Loucy (cell line): Measurements from ENCODE around the gene STN1.

Experiments
- H2AFZ ChIP-seq: fragments of 200-600 bp; sonication (generic); 2 replicates; pipeline ENCODE4 v1.6.0; 2016; ENCODE audit warnings: antibody characterized with exemption, mild to moderate bottlenecking, low read length, moderate library complexity
- H3F3A ChIP-seq: fragments of 200-600 bp; 2 replicates; pipeline ENCODE4 v1.6.0; 2016; ENCODE audit warnings: antibody characterized with exemption, low read depth, mild to moderate bottlenecking
- H3K27me3 ChIP-seq: fragments of 200-600 bp; sonication (generic); 2 replicates; pipeline ENCODE4 v1.6.1; 2014; ENCODE audit warnings: low read length, mild to moderate bottlenecking; ENCODE audit not compliant: insufficient read depth, poor library complexity, severe bottlenecking
- H3K36me3 ChIP-seq: fragments of 200-600 bp; sonication (generic); 2 replicates; pipeline ENCODE4 v1.6.1; 2016; ENCODE audit warnings: low read length; ENCODE audit not compliant: insufficient read depth
- H3K4me1 ChIP-seq: fragments of 200-600 bp; sonication (generic); 2 replicates; pipeline ENCODE4 v1.5.1; 2014; ENCODE audit warnings: low read length, mild to moderate bottlenecking; ENCODE audit not compliant: insufficient read depth, poor library complexity, severe bottlenecking
- H3K4me2 ChIP-seq: fragments of 200-600 bp; sonication (generic); 2 replicates; pipeline ENCODE4 v1.6.0; 2014; ENCODE audit warnings: antibody characterized with exemption, low read length, low read depth, mild to moderate bottlenecking; ENCODE audit not compliant: poor library complexity, severe bottlenecking
- H3K4me3 ChIP-seq: fragments of 200-600 bp; sonication (generic); 2 replicates; pipeline ENCODE4 v1.5.1; 2014; ENCODE audit warnings: low read length, mild to moderate bottlenecking, mixed read lengths; ENCODE audit not compliant: poor library complexity, severe bottlenecking
- H3K79me2 ChIP-seq: fragments of 200-600 bp; sonication (generic); 2 replicates; pipeline ENCODE4 v1.6.1; 2014; ENCODE audit warnings: low read length; ENCODE audit not compliant: insufficient read depth
- H3K9ac ChIP-seq: fragments of 200-600 bp; sonication (generic); 2 replicates; pipeline ENCODE4 v1.6.0; 2014; ENCODE audit warnings: mild to moderate bottlenecking, low read depth, low read length, moderate library complexity; ENCODE audit not compliant: poor library complexity, severe bottlenecking
- H3K9me2 ChIP-seq: fragments of 200-600 bp; sonication (generic); replicated peaks from 2 replicates; pipeline ENCODE4 v1.6.1; 2016; ENCODE audit warnings: low read depth, low read length, mixed read lengths
- H3K9me3 ChIP-seq: fragments of 200-600 bp; sonication (generic); 2 replicates; pipeline ENCODE4 v1.6.1; 2014; ENCODE audit warnings: mild to moderate bottlenecking, antibody characterized with exemption, low read length, low read depth; ENCODE audit not compliant: insufficient read depth
- H4K20me1 ChIP-seq: fragments of 200-600 bp; sonication (generic); 2 replicates; pipeline ENCODE4 v1.6.0; 2014; ENCODE audit warnings: antibody characterized with exemption, low read length, mild to moderate bottlenecking; ENCODE audit not compliant: insufficient read depth, poor library complexity, severe bottlenecking
- CTCF ChIP-seq: fragments of 200-600 bp; sonication (generic); conservative IDR thresholded peaks from 2 replicates; pipeline ENCODE4 v1.5.1; 2014; ENCODE audit warnings: mild to moderate bottlenecking, antibody characterized with exemption, low read length
- EZH2phosphoT487 ChIP-seq: fragments of 200-600 bp; IDR thresholded peaks from 2 replicates; pipeline ENCODE4 v1.6.1; 2018; ENCODE audit warnings: antibody characterized with exemption, mild to moderate bottlenecking, moderate library complexity, borderline replicate concordance

The STN1 gene

DNA sequence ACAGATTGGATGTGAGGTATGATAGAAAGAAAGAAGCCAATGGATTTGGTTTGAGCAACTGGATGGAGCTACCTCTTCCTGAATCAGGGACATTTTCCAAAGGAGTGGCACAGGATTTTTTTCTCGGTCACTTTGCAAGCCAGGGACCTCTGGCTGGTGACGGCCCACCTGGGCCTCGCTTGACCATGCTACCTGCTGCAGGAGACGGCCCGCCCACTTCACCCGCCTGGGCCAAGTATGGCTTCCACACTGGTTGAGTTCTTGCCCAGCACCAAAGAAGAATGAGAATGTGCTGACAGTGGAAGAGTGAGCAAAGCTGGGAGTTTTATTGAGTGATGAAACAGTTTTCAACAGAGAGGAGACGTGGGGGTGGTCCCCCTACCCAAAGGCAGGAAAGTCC, 38.2 kb downstream of the STN1 start:
- no peaks in the 10 kb centered on the region for H3K27me3 ChIP-seq
- H3K9ac ChIP-seq, result no peak overlapping the region
- TF ChIP-seq CTCF (no peak), EZH2phosphoT487 (no peak)
- H3K4me2 ChIP-seq, result no peak overlapping the region
- no peaks in the 10 kb centered on the region for H3K79me2 ChIP-seq
- H3K4me3 ChIP-seq, result no peak overlapping the region
- H3K9me3 ChIP-seq, result no peaks in the 10 kb centered on the region
- H3K36me3 ChIP-seq, result peaks cover 42% of the 10 kb centered on the region; the same call in 1 of the 2 replicates
- no peaks in the 10 kb centered on the region for H4K20me1 ChIP-seq
- no peaks in the 10 kb centered on the region for H3K9me2 ChIP-seq
- H3K4me1 ChIP-seq, result no peaks in the 10 kb centered on the region
- no peaks in the 10 kb centered on the region for H3F3A ChIP-seq
- no peak overlapping the region for H2AFZ ChIP-seq

DNA sequence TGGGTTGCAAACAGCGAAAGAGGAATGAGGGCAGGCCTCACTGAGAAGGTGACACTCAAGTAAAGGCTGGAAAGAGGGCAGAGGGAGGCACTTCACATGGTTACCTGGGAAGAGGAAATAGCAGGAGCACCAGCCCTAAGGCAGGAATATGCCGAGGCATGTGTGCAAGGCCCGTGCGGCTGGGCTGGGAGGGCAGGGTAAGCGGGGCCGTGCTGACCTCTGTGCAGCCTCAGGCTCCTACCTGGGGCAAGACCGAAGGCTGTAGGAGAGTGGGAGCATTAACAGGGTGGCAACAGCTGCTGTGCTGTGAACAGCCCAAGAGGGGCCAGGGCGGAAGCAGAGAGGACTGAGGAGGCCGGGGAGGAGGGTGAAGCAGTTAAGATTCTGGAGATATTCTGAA, 38.6 kb downstream of the STN1 start:
- no peak overlapping the region for H3K4me2 ChIP-seq
- TF ChIP-seq EZH2phosphoT487, result no peak
- TF ChIP-seq CTCF, result no peak
- no peaks in the 10 kb centered on the region for H3F3A ChIP-seq
- H3K4me3 ChIP-seq, result no peak overlapping the region
- no peak overlapping the region for H3K9ac ChIP-seq
- peaks cover 42% of the 10 kb centered on the region; the same call in 1 of the 2 replicates for H3K36me3 ChIP-seq
- no peaks in the 10 kb centered on the region for H4K20me1 ChIP-seq
- no peaks in the 10 kb centered on the region for H3K9me3 ChIP-seq
- no peaks in the 10 kb centered on the region for H3K27me3 ChIP-seq
- H3K9me2 ChIP-seq, result no peaks in the 10 kb centered on the region
- no peak overlapping the region for H2AFZ ChIP-seq
- no peaks in the 10 kb centered on the region for H3K4me1 ChIP-seq
- H3K79me2 ChIP-seq, result no peaks in the 10 kb centered on the region

DNA sequence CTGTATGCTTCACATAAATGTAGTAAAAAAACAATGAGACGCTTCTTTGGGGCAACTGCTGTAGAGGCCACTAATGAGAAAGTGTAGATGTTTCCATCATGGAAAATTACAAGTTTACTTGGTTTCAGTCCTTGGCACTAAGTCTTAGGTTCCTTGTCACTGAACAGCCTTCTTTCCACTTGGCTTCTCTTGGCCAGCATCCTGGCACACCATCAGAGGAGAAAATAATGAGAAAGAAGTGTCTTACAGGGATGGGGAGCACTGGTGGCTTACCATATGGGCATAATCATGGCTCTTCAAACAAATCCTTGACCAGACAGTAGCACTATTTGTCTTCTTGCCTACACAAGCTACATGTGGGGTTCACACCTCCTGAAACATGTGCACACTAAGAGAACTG, 40.1 kb downstream of the STN1 start:
- no peak overlapping the region for H2AFZ ChIP-seq
- no peaks in the 10 kb centered on the region for H4K20me1 ChIP-seq
- H3F3A ChIP-seq, result no peaks in the 10 kb centered on the region
- no peak overlapping the region for H3K9ac ChIP-seq
- no peaks in the 10 kb centered on the region for H3K79me2 ChIP-seq
- H3K4me1 ChIP-seq, result no peaks in the 10 kb centered on the region
- H3K9me3 ChIP-seq, result no peaks in the 10 kb centered on the region
- H3K9me2 ChIP-seq, result no peaks in the 10 kb centered on the region
- H3K4me2 ChIP-seq, result no peak overlapping the region
- no peak overlapping the region for H3K4me3 ChIP-seq
- H3K27me3 ChIP-seq, result no peaks in the 10 kb centered on the region
- peaks cover 36% of the 10 kb centered on the region; the same call in 1 of the 2 replicates for H3K36me3 ChIP-seq
- TF ChIP-seq EZH2phosphoT487, result no peak
- no peak for TF ChIP-seq CTCF
